ENCODE data around the gene KCNK16. TPM values are rescaled to one million over a fixed set of nuclear protein-coding genes. Genes with fewer than 3 reads are reported as not detected.

Gene KCNK16
- total RNA-seq, 4 donors from 2014 or later: not detected

Other genes with a start within 250 kb of the KCNK16 start
- gene SAYSD1, start 207.5 kb downstream of the KCNK16 start, total RNA-seq: 10 to 100 TPM; 12.4 to 24.7 (median 19.1) TPM
- 100 to 1,000 TPM in 3 of 4 donors, 10 to 100 TPM in 1; 10.7 to 150 (median 115) TPM for gene KCNK5, start 93.2 kb downstream of the KCNK16 start, total RNA-seq
- 1 to 10 TPM in 2 of 4 donors, under 1 TPM in 1, not detected in 1; 0.67 to 2.1 (median 1.7) TPM for gene KCNK17, start 8.3 kb downstream of the KCNK16 start, total RNA-seq